Posterior vena cava (tissue), 2 donors: ENCODE data around the gene GFRA4. TPM values are rescaled to one million over a fixed set of nuclear protein-coding genes. Genes with fewer than 3 reads are reported as not detected.

Source experiments
- DNase-seq: peaks from one replicate; pipeline ENCODE4 v3.0.0-alpha.2; 2020; ENCODE audit warnings: low spot score
- intact Hi-C, 2 donors: fragments of 100-400 bp; cut with DNase I; formaldehyde crosslinking; loops; one replicate each; pipeline versions ENCODE4 v1.14.1 to v1.14.2; 2022 to 2023
- total RNA-seq, 2 donors: library from RNA; stranded (reverse); fragmentation: NEBNext Ultra II Directional; extraction: Animal tissue kit (Norgen Biotek cat#: 25700); gene quantifications; one replicate each; pipeline ENCODE4 v1.2.1, GENCODE V29; 2021
- donor health status: DM: yes; HTN: yes; CAD: no.
- donor health status: DM: yes; HTN: yes; CAD: no.

The GFRA4 gene
- total RNA-seq, 2 donors from 2014 or later, result not detected

DNA sequence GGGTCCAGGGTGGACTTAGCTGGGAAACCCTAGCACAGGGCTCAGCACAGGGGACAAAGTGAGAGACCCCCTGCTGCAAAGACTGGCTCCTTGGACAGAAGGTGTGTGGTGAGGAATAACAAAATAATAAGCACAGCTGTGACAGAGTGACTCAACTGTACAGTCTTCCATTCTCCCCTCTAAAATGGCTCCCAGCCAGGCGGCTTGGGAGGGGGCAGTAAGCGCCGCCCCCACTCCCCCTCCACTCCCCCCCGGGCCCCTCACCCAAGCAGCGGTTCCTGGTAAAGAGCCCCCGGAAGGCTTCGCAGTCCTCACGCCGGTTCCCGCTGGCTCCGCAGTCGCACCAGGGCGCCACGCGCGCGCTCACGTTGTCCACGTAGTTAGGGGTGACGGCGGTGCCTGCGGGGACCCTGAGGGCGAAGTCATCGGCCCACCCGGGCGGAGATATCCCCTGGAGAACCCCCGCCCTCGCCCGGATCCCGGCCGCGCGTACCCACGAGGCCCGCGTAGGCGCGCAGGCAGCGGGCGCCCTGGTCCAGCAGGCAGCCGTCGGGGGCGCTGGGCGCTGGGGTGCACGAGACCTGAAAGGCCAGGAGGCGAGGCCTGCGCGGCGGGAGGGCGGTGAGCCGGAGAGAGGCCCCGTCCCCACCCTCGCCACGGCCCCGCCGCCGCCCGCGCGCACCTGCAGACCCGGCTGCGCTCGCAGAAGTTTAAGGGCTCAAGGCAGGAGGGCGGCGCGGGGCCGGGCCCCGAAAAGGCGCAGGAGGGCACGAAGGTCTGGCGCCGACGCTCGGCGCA is 2.7 kb downstream of the GFRA4 start:
- intact Hi-C loops, result no loop called here
- peak; percentile 77 for DNase-seq

DNA sequence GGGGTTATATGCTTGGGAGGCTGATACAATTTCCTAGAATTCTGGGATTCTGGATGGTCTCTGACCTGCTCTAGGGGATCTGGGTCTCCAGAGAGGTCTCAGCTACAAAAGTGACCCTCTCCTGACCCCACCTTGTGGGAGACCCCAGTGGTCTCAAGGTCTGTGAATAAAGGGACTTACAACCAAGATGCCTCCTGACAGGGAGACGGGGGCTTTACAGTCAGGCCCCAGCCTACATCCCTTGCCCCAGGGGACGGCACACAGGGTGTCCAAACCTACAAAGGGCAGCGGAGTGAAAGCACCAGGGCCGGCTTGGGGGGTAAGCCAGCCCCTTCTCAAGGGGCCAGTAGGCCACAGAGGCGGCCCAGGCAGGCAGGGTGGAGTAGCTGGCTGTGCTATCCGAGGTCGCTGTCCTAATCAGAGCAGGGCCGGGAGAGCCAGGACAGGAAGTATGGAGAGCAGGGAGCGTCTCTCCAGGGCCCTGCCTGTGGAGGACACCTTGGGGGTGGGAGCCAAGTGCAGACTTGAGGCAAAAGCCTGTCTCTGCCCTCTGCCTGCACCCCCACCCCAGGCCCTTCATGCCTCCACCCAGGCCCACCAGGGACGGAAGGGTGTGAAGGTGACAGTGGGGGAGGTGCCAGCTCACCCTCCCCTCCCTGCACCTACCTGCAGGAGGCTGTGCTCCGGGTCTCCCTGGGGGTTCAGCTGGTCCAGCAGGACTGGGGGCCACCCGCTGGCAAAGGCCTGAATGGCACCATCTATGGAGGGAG is 3.5 kb downstream of the GFRA4 start:
- DNase-seq, result no peak
- intact Hi-C loops, result loop anchor here in 1 of 2 donors (10.0 kb wide), 1 partner anchor 1215 kb away; no protein-coding TSS in a partner anchor

DNA sequence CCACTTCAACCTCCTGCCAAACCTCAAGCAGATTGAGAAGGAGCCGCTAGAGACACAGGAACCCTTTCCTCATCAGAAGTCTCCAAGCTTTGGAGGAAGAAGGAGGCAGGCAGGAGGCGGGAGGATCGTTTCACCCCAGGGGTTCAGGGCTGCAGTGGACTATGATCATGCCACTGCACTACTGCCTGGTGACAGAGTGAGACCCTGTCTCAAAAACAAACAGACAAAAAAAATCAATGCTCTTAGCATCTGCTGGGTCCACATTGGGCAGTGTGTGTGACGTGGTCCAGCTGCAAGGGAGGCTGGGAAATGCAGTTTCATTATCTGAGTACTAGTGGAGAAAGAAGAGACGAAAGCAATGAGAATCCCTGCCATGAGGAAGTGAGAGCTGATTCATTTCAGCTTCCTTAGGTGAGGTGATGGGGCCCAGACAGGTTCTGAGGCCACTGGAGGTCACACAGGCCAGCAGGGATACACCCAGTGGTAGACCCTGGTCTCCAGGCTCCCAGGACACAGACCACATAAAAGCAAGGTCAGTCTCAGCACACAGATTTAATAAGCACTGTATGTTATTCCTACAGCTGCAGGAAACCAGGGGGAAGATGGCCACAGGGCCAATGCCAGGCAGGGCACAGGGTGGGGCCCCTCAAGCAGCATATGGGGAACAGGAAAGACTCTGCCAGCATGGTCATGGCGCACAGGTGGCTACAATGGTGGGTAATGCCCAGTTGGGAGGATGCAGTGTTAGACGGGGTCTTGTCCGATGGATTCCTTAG is 4.3 kb downstream of the GFRA4 start:
- DNase-seq, result peak; percentile 42
- intact Hi-C loops, result loop anchor here in 1 of 2 donors (10.0 kb wide), 1 partner anchor 1216 kb away; no protein-coding TSS in a partner anchor

DNA sequence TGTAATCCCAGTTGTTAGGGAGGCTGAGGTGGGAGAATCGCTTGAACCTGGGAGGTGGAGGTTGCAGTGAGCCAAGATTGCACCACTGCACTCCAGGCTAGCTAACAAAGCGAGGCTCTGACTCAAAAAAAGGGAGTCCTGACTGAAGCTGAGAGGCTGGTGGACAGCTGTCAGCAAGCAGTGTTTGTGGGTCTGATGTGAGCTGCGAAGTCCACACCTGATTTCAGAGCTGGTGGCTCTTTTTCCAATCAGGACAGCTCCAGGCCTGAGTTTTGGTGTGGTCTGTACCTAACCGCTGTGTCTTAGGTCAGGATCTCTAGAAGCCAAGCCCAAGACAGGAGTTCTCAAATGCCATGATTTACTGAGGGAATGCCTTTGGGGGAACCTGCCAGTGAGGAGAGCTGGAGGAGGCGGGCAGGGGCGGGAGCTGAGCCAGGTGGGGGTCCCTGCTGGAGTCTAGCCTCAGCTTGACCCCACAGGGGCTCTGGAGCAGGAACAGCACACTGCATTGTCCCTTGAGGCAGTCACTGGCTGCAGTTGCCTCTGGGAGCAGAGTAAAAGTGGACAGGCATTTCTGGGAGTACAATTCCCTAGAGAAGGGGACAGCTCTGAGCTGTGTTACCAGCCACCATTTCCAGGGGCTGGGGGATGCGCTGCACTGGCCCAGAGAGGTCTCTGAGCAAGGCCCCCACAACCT is 5.0 kb downstream of the GFRA4 start:
- DNase-seq, result peak; percentile 64
- intact Hi-C loops, result loop anchor here in 1 of 2 donors (10.0 kb wide), 1 partner anchor 1217 kb away; no protein-coding TSS in a partner anchor

DNA sequence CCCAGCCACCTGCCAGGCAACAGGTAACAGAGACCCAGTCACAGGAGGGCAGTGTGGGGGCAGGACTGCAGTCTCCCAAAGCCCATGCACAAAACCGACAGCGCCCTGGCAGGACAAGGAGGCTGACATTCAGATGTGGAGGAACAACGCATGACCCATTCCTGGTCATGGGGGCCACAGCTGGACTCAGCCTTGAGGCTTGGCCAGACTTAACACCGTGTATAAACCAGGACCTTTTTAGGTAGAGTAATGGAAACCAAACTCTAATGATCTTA is 8.1 kb downstream of the GFRA4 start:
- no peak for DNase-seq
- intact Hi-C loops, result loop anchor here in 1 of 2 donors (10.0 kb wide), 1 partner anchor 1220 kb away; no protein-coding TSS in a partner anchor

DNA sequence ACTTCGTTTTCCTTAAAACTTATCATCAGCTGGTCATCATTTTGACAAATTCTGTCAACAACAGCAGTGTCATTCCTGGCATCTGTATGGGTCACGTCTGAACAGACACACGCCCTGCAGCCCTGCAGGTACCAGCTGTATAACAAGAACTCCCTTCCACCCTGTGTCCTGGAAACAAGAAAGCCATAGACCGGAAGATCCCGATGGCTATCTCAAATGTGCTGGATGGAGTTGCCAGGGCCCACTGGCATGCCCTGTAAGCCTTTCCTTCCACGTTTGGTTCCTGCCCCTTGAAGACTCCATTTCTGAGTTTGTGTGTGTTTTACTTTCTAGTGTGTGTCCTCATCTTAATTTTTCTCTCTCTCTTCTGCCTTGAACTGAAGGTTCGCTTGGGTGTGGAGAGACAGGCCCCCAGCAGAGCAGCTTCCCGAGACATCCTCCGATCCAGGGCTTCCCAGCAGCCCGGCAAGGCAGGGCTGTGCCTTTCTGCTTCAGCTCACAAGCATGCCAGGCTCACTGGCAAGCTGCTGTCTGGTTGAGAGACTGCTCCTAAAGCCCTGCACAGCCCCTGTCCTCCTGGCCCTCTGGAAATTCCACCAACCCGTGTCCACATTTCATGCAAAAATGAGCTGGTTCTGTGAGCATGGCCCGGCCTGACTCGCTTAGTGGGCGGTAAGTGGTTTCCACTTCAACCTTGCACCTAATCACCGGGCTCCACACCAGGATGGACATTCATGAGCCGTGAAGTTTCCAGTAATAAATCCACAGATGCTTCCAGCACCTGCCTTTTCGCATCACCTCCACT is 8.7 kb downstream of the GFRA4 start:
- peak; percentile 58 for DNase-seq
- intact Hi-C loops, result loop anchor here in 1 of 2 donors (10.0 kb wide), 1 partner anchor 1220 kb away; no protein-coding TSS in a partner anchor

DNA sequence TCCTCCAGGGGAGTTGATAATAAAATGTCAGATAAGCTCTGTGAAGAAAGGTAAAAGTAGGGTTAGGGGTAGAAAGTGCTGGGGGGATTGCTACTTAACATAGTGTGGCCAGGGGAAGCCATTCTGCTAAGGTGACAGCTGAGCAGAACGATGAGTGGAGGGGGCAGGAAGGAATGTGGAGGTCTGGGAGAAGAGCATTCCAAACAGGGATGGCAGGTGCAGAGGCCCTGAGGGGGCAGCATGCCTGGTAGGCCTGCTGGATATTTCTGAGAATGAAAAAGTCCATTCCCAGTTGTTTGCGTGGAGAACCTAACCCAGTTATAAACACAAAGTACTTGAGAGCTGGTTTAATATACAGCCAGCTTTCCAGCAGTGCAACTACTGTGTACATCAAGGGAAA is 9.3 kb downstream of the GFRA4 start:
- intact Hi-C loops, result loop anchor here in 1 of 2 donors (10.0 kb wide), 1 partner anchor 1221 kb away; no protein-coding TSS in a partner anchor
- DNase-seq, result no peak

DNA sequence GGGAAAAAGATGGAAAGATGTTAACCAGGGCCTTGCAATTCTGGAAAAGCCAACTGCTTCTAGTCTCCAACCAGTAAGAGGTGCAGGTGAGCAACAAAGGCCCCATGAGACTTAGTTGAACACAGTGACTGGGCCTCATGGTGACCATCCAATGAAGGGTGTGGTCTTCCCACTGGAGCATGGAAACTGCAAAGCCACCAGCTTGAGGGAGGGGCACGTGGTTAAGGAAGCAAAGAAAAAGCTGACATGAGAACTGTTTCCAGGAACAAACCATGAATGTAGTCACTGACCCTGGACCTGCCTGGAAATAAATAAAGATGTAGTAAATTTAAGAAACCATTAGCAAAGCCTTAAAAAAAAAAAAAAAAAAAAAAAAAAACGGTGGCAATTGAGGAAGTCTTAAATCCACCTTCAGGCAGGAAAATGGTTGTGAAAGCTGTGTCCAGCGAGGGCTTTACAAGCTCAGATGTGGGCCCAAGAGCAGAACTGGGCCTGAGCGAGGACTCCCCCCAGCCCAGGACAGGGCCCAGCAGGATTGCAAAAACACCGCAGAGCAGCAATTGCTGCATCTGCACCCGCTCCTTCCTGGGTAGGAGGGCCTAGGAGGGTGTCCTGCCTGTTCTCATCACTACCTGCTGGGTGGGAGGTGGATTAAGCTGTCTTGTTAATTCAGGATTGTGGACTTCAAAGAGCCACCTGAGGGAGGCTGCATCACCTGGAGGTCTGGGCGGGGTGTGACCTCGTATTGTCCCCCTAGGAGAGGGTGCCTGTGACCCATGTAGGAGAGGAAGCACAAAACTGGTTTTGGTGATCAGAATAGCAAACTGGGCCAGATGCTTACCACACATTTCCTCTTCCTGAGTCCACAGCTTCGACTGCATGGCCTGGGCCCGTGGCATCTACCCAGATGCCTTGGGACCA is 10.3 kb downstream of the GFRA4 start:
- DNase-seq, result peak; percentile 64
- intact Hi-C loops, result loop anchor here in 1 of 2 donors (10.0 kb wide), 1 partner anchor 1222 kb away; no protein-coding TSS in a partner anchor

DNA sequence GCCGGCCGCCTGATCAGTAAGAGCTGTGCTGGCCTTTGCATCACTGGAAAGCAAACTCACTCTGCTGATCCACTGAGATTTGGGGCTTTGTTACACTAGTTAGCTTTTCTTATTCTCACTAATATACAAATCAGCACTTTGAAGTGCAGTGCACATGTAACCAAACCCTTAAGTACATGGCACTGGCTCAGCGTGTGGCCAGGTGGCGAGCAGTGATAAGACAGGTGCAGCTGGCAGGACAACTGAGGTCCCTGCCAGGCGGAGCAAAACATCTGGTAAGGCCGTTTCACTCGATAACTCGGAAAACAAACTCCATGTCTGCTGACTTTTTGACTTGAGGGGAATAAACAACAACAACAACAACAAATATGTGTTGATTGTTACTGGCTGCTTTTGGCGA is 11.0 kb downstream of the GFRA4 start:
- intact Hi-C loops, result loop anchor here in 1 of 2 donors (10.0 kb wide), 1 partner anchor 1223 kb away; no protein-coding TSS in a partner anchor
- peak; percentile 52 for DNase-seq

DNA sequence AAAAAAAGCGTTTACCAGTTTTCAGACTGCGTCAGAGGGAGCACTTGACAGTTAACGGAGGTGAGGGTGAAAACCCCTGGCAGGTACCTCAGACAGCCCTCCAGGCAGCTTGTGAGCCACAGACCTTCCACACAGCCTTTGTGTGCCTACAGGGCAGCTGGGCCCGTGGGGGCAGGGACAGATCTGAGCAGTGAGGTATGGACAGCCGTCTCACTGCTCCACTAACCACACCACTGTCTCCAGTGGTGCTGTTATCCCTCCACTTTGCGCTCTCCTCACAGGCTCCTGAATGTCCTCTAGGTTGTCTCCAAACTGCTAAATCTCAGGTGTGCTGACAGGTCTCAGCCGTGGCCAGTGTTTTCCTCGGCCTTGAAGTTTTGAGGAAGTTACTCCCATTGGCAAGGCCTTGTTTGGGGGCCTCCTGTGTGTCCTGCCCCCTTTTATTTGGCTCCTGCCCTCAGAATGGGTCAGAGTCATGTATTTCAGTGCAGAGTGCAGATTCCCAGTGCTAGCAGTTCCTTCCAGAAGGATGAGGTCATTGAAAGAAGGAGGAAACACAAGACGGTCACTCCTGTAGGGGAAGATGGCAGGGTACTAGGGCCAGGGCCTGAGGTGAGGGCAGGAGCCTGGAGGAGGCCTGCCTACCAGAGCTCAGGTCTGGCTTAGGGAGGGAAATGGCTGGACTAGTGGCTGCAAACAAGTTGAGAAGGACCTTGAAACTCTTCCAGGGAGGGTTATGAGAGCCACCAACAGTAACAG is 11.8 kb downstream of the GFRA4 start:
- DNase-seq, result no peak
- intact Hi-C loops, result loop anchor here in 1 of 2 donors (10.0 kb wide), 1 partner anchor 1223 kb away; no protein-coding TSS in a partner anchor

DNA sequence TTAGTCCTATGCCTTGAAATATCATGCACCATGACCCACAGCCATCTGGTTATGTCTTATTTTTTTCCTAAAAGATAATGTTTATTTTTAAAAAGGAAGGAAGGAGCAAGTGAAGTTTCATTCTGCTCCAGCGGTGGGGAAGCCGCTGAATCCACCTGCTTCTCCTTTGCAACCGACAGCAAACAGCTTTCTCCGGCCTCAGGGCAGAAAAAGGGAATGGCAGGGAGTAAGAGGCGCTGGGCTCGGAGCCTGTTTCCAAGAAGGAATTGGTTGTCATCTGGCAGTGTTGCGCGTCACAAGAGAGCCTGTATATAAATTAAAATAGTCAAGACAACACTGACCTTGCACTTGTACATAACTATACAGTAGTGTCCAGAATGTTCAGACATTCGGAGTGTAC is 14.2 kb downstream of the GFRA4 start:
- no peak for DNase-seq
- intact Hi-C loops, result no loop called here

DNA sequence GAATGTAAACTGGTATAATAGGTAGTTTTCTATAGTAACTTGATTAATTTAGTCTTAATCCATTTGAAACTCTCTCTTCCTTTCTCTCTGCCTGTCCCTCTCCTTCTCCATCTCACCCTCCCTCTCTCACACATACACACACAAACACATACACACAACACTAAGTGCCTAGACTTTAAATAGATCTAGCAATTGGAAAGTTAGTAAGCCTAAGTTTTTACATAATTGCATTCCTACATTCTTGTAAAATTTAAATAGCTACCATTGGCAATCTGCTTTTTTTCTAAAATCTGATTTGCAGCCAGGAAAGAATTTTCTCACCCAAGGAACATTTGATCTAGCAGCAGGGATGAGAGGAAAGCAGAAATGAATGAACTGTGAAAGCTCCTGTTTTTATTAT is 15.7 kb downstream of the GFRA4 start:
- intact Hi-C loops, result no loop called here
- no peak for DNase-seq

DNA sequence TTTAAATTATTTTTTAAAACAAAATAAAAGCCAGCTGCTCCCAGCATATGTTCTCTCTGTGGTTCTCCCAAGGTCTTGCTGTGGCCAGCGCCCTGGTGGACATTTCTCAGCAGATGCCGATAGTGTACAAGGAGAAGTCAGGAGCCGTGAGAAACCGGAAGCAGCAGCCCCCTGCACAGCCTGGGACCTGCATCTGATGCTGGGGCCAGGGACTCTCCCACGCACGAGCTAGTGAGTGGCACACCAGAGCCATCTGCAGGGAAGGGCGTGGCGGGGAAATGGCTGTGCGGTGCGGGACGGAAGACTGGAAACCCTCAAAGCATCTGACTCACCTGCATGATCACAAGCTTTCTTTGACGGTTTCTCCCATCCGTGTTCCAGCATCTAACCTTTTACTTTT is 16.5 kb downstream of the GFRA4 start:
- intact Hi-C loops, result no loop called here
- peak; percentile 74 for DNase-seq

DNA sequence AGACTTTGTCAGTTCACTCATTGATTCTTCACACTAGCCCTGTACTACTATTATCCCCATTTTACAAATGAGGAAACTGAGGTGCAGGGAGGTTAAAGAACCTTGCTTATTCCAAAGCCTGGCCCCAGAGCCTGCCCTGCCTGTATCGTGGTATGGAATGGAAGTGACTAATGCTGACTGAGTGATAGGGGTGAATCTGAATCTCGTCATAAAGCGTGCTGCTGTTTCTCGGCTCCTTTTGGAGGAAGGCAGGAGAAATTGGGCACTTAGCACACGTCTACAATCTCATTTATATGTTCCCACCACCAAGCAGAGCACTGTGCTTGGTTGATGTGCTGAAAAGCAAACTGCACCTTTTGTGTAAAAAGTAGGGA is 17.1 kb downstream of the GFRA4 start:
- intact Hi-C loops, result no loop called here
- no peak for DNase-seq

DNA sequence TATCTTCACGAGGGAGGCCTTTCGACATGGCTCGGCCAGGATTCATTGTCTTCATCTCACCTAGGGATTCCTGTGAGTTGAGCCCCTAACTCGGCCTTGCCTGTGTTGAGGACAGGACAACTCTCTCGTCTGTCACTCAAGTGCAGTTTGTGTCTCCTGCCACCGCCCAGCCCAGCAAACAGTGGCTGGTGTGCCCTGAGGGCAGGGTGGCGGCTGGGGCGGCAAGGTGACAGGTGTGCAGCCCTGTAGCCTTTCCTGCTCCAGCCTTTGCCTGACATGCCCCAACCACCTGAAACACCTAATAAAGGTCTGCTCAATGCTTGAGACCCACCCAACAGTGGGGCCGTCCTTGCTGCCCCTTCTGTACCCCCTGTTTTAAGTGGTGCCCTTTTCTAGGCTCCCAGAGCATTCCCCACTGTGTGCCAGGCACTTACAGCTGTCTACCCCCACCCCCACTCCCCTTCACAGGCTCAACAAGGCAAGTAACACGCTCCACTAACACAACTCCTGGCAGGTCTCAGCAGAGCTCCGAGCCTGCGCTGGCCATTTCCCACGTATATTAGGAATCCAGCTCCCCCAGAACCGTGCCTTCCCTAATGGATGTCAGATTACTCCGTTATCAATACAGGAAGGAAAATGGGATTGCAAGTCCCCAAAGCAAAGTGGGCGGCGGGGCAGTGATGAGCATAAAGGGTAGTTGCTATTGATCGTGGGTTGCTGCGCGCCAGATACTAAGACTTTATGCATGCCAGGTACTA is 17.7 kb downstream of the GFRA4 start:
- intact Hi-C loops, result no loop called here
- peak; percentile 55 for DNase-seq

DNA sequence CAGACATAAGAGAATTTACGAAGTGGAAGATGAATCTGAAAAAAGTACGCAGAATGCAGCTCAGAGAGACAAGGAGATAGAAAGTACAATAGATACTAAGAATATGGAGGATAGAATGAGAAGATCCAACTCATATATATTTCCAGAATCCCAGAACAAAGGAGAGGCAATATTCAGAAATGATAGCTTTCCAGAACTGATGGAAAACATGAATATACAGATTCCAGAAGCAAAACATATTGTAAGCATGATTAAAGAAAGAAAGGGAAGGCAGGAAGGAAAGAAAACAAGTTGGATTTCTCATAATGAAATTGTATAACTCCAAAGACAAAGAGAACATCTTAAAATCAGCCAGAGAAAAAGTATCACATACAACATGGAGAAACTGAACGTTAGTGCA is 22.9 kb downstream of the GFRA4 start:
- intact Hi-C loops, result no loop called here
- no peak for DNase-seq
